ENCODE measurements around the gene PXMP2.

DNA sequence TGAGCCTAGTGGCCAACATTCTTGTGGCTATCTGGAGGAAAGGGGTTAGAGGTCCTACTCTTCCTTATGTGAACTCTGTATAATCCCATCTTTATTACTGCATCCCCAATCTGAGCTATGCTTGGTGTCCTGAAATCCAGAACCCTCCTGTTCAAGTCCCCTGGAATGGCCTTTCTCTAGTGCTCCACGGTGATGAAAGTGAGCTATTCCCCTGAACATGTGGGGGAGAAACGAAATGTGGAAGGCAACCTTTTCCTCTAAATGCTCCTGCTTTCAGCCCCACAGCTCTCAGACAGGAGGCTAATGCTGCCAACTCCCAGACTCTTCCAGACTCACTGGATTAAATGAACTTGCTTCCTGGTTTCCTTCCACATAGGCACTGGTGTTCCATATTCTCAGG is 20.8 kb downstream of the PXMP2 start:
- TF ChIP-seq, protein P1, sequence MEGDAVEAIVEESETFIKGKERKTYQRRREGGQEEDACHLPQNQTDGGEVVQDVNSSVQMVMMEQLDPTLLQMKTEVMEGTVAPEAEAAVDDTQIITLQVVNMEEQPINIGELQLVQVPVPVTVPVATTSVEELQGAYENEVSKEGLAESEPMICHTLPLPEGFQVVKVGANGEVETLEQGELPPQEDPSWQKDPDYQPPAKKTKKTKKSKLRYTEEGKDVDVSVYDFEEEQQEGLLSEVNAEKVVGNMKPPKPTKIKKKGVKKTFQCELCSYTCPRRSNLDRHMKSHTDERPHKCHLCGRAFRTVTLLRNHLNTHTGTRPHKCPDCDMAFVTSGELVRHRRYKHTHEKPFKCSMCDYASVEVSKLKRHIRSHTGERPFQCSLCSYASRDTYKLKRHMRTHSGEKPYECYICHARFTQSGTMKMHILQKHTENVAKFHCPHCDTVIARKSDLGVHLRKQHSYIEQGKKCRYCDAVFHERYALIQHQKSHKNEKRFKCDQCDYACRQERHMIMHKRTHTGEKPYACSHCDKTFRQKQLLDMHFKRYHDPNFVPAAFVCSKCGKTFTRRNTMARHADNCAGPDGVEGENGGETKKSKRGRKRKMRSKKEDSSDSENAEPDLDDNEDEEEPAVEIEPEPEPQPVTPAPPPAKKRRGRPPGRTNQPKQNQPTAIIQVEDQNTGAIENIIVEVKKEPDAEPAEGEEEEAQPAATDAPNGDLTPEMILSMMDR (IDR thresholded peaks at IDR 0.05): no peak
- no peak for TF ChIP-seq POLR2A (IDR thresholded peaks at IDR 0.05)

Data from right lobe of liver (tissue), 4 donors.